ENCODE results near the gene GRPEL2. TPM values are rescaled to one million over a fixed set of nuclear protein-coding genes. Genes with fewer than 3 reads are reported as not detected.

The GRPEL2 gene
- total RNA-seq, 2 donors from 2014 or later: 14.5 to 16.4 TPM

GRCh38 chr5:149367249-149367971, 22.1 kb downstream of the GRPEL2 start:
- TF ChIP-seq CTCF (IDR thresholded peaks at IDR 0.05): peak; percentile 82
- no peak overlapping the region for H3K27ac ChIP-seq
- intact Hi-C loops (cut with DNase I): loop anchor here (5.0 kb wide), 1 partner anchor 50 kb away; no protein-coding TSS in a partner anchor

GRCh38 chr5:149367972-149368645, 22.8 kb downstream of the GRPEL2 start:
- H3K36me3 ChIP-seq: no peaks in the 10 kb centered on the region
- DNase-seq: no peak
- no peaks in the 10 kb centered on the region for H3K9me3 ChIP-seq
- H3K4me3 ChIP-seq: no peak overlapping the region
- intact Hi-C loops (cut with DNase I): loop anchor here (5.0 kb wide), 1 partner anchor 51 kb away; no protein-coding TSS in a partner anchor
- H3K4me1 ChIP-seq: no peaks in the 10 kb centered on the region
- no peak for TF ChIP-seq CTCF (IDR thresholded peaks at IDR 0.05)
- H3K27me3 ChIP-seq: no peaks in the 10 kb centered on the region
- no peak overlapping the region for H3K27ac ChIP-seq
- no peak overlapping the region for H3K9ac ChIP-seq (ENCODE audit: low read depth in 2 of 2, low read length in 2 of 2)

More at GRCh38 chr5:149367249-149367971, 22.1 kb downstream of the GRPEL2 start:
- no peak overlapping the region for H3K4me3 ChIP-seq
- H3K4me1 ChIP-seq: no peaks in the 10 kb centered on the region
- no peaks in the 10 kb centered on the region for H3K9me3 ChIP-seq
- H3K27me3 ChIP-seq: no peaks in the 10 kb centered on the region
- DNase-seq: peak; percentile 74
- no peak overlapping the region for H3K9ac ChIP-seq (ENCODE audit: low read depth in 2 of 2, low read length in 2 of 2)
- H3K36me3 ChIP-seq: no peaks in the 10 kb centered on the region

GRCh38 chr5:149370878-149371277, 25.6 kb downstream of the GRPEL2 start:
- Histone ChIP-seq H3K27ac (no peak overlapping the region), H3K9ac (ENCODE audit: low read depth in 2 of 2, low read length in 2 of 2) (no peak overlapping the region), H3K9me3 (no peaks in the 10 kb centered on the region), H3K4me3 (no peak overlapping the region), H3K4me1 (no peaks in the 10 kb centered on the region), H3K27me3 (no peaks in the 10 kb centered on the region), H3K36me3 (no peaks in the 10 kb centered on the region)
- TF ChIP-seq CTCF (IDR thresholded peaks at IDR 0.05): no peak
- no peak for DNase-seq
- intact Hi-C loops (cut with DNase I): no loop called here

GRCh38 chr5:149371296-149371962, 26.1 kb downstream of the GRPEL2 start:
- H3K9me3 ChIP-seq: no peaks in the 10 kb centered on the region
- TF ChIP-seq CTCF (IDR thresholded peaks at IDR 0.05): peak; percentile 65
- H3K4me1 ChIP-seq: no peaks in the 10 kb centered on the region
- H3K27ac ChIP-seq: no peak overlapping the region
- peak; percentile 71 for DNase-seq
- no peak overlapping the region for H3K9ac ChIP-seq (ENCODE audit: low read depth in 2 of 2, low read length in 2 of 2)
- H3K36me3 ChIP-seq: no peaks in the 10 kb centered on the region
- H3K27me3 ChIP-seq: no peaks in the 10 kb centered on the region
- intact Hi-C loops (cut with DNase I): no loop called here
- H3K4me3 ChIP-seq: no peak overlapping the region

GRCh38 chr5:149372076-149372795, 26.9 kb downstream of the GRPEL2 start:
- Histone ChIP-seq H3K4me3 (no peak overlapping the region), H3K9me3 (no peaks in the 10 kb centered on the region), H3K36me3 (no peaks in the 10 kb centered on the region), H3K27ac (no peak overlapping the region), H3K9ac (ENCODE audit: low read depth in 2 of 2, low read length in 2 of 2) (no peak overlapping the region), H3K27me3 (no peaks in the 10 kb centered on the region), H3K4me1 (no peaks in the 10 kb centered on the region)
- no peak for DNase-seq
- no peak for TF ChIP-seq CTCF (IDR thresholded peaks at IDR 0.05)
- intact Hi-C loops (cut with DNase I): no loop called here

Data from colonic mucosa (tissue), 4 donors.